H1 (cell line): ENCODE results near the gene PLCB2. TPM values are rescaled to one million over a fixed set of nuclear protein-coding genes. Genes with fewer than 3 reads are reported as not detected.

Source experiments
- CTCF ChIA-PET: fragments of 300-600 bp; sonication (Branson Sonifier 250); formaldehyde crosslinking; loops from one replicate; lab custom pipeline; 2021; ENCODE audit not compliant: partially characterized antibody; lab: Charles Lee
- POLR2A ChIA-PET: fragments of 300-600 bp; sonication (Branson Sonifier 250); formaldehyde crosslinking; loops from one replicate; lab custom pipeline; 2021; ENCODE audit warnings: inconsistent platforms; ENCODE audit not compliant: partially characterized antibody; lab: Charles Lee
- DNase-seq, 2 experiments: peaks; one replicate each; pipeline versions ENCODE4 v3.0.0 to v3.0.0-alpha.2; 2010 to 2022; ENCODE audit warnings: low spot score in 2 of 2, low read depth in 1 of 2, mixed read lengths in 1 of 2
- FAIRE-seq: peaks from 2 replicates; lab custom pipeline; 2011; peaks lifted over from hg19 to GRCh38; lab: Jason Lieb, UNC
- H2AFZ ChIP-seq: 2 replicates; pipeline ENCODE4 v1.8.1; 2012; ENCODE audit warnings: low read length, inconsistent platforms
- H2AK5ac ChIP-seq: 2 replicates; pipeline ENCODE4 v1.6.1; 2013; ENCODE audit warnings: low read depth, low read length
- H2BK120ac ChIP-seq: replicated peaks from 2 replicates; pipeline ENCODE3; 2013; ENCODE audit warnings: low read depth, low read length, inconsistent platforms
- H2BK12ac ChIP-seq: 2 replicates; pipeline ENCODE4 v1.6.1; 2013; ENCODE audit warnings: low read depth, low read length
- H2BK15ac ChIP-seq: 2 replicates; pipeline ENCODE4 v1.6.1; 2013; ENCODE audit warnings: low read length
- H2BK20ac ChIP-seq: 2 replicates; pipeline ENCODE4 v1.6.1; 2013; ENCODE audit warnings: low read length
- H2BK5ac ChIP-seq: 2 replicates; pipeline ENCODE4 v1.6.1; 2013; ENCODE audit warnings: low read depth, low read length
- H3K14ac ChIP-seq: 2 replicates; pipeline ENCODE4 v1.6.1; 2013; ENCODE audit warnings: inconsistent platforms; ENCODE audit not compliant: insufficient read length
- H3K18ac ChIP-seq: 2 replicates; pipeline ENCODE4 v1.6.1; 2013; ENCODE audit warnings: low read length; ENCODE audit errors: extremely low read depth
- H3K23ac ChIP-seq: 2 replicates; pipeline ENCODE4 v1.6.1; 2013; ENCODE audit warnings: inconsistent platforms; ENCODE audit not compliant: insufficient read length
- H3K23me2 ChIP-seq: 2 replicates; pipeline ENCODE4 v1.6.1; 2013; ENCODE audit warnings: low read depth, low read length
- H3K27ac ChIP-seq: 2 replicates; pipeline ENCODE4 v1.6.1; 2011; ENCODE audit warnings: low read depth, low read length, inconsistent platforms
- H3K27me3 ChIP-seq, 4 experiments: replicated peaks in 1 of 4; 1 replicate in 1 of 4; 2 replicates in 3 of 4; pipeline versions ENCODE4 v1.6.1 to v1.8.1; 2011 to 2013; ENCODE audit warnings: low read length in 3 of 4, mild to moderate bottlenecking in 3 of 4, inconsistent platforms in 2 of 4, mixed read lengths in 2 of 4, moderate library complexity in 1 of 4; ENCODE audit not compliant: control insufficient read depth in 3 of 4, insufficient read depth in 3 of 4; ENCODE audit errors: extremely low read depth in 1 of 4
- H3K36me3 ChIP-seq, 4 experiments: 2 replicates each; pipeline versions ENCODE4 v1.6.1 to v1.8.1; 2011 to 2013; ENCODE audit warnings: mild to moderate bottlenecking in 4 of 4, low read length in 3 of 4, moderate library complexity in 2 of 4, control low read depth in 1 of 4, inconsistent platforms in 1 of 4; ENCODE audit not compliant: insufficient read depth in 4 of 4, control insufficient read depth in 2 of 4
- H3K4ac ChIP-seq: replicated peaks from 2 replicates; pipeline ENCODE3; 2013; ENCODE audit warnings: low read length, low read depth, mixed read lengths, inconsistent platforms; ENCODE audit not compliant: insufficient read length
- H3K4me1 ChIP-seq, 4 experiments: replicated peaks in 1 of 4; 1 replicate in 1 of 4; 2 replicates in 3 of 4; pipeline versions ENCODE4 v1.6.1 to v1.8.1; 2011 to 2013; ENCODE audit warnings: low read length in 3 of 4, inconsistent platforms in 2 of 4, mixed read lengths in 1 of 4; ENCODE audit not compliant: insufficient read depth in 4 of 4, control insufficient read depth in 3 of 4
- H3K4me2 ChIP-seq, 2 experiments: 2 replicates each; pipeline versions ENCODE4 v1.6.1 to v1.8.1; 2011 to 2013; ENCODE audit warnings: low read depth in 2 of 2, low read length in 2 of 2, control low read depth in 1 of 2, inconsistent platforms in 1 of 2, mild to moderate bottlenecking in 1 of 2; ENCODE audit not compliant: insufficient read depth in 1 of 2
- H3K4me3 ChIP-seq, 4 experiments: fragments of 200-600, 300-600 bp in 1 of 4; sonication (generic), shearing (Covaris generic), sonication (Bioruptor Twin) in 1 of 4; 2 replicates each; pipeline versions ENCODE4 v1.5.1 to v1.8.1; 2011 to 2016; ENCODE audit warnings: low read length in 4 of 4, low read depth in 3 of 4, control low read depth in 2 of 4, inconsistent platforms in 2 of 4, mild to moderate bottlenecking in 2 of 4, mixed read lengths in 1 of 4, moderate library complexity in 1 of 4; ENCODE audit not compliant: insufficient read depth in 2 of 4; ENCODE audit errors: extremely low read depth in 1 of 4
- H3K56ac ChIP-seq: replicated peaks from 2 replicates; pipeline ENCODE3; 2013; ENCODE audit warnings: low read depth, mild to moderate bottlenecking, mixed read lengths, low read length, inconsistent platforms; ENCODE audit not compliant: insufficient read length
- H3K79me1 ChIP-seq: 2 replicates; pipeline ENCODE4 v1.6.1; 2013; ENCODE audit warnings: low read depth, low read length, control low read depth
- H3K79me2 ChIP-seq, 2 experiments: 2 replicates each; pipeline versions ENCODE4 v1.6.1 to v1.8.1; 2012 to 2013; ENCODE audit warnings: low read length in 2 of 2, mild to moderate bottlenecking in 2 of 2, inconsistent platforms in 1 of 2; ENCODE audit not compliant: insufficient read depth in 2 of 2, control insufficient read depth in 1 of 2
- H3K9ac ChIP-seq, 4 experiments: replicated peaks in 1 of 4; 1 replicate in 1 of 4; 2 replicates in 3 of 4; pipeline versions ENCODE4 v1.6.1 to v1.8.1; 2011 to 2013; ENCODE audit warnings: low read depth in 3 of 4, low read length in 3 of 4, control low read depth in 2 of 4, mild to moderate bottlenecking in 2 of 4, moderate library complexity in 2 of 4, inconsistent platforms in 1 of 4; ENCODE audit errors: extremely low read depth in 1 of 4
- H3K9me3 ChIP-seq, 2 experiments: 2 replicates each; pipeline versions ENCODE4 v1.6.1 to v1.8.1; 2012 to 2013; ENCODE audit warnings: mild to moderate bottlenecking in 2 of 2, moderate library complexity in 2 of 2, control low read depth in 1 of 2, inconsistent platforms in 1 of 2, low read depth in 1 of 2, low read length in 1 of 2, mixed read lengths in 1 of 2; ENCODE audit not compliant: insufficient read depth in 2 of 2
- H4K20me1 ChIP-seq, 2 experiments: replicated peaks in 1 of 2; 2 replicates each; pipeline versions ENCODE3 to v1.8.1; 2011 to 2013; ENCODE audit warnings: inconsistent platforms in 2 of 2, low read length in 2 of 2, mild to moderate bottlenecking in 1 of 2; ENCODE audit not compliant: insufficient read depth in 2 of 2, control insufficient read depth in 1 of 2
- H4K5ac ChIP-seq: 2 replicates; pipeline ENCODE4 v1.6.1; 2013; ENCODE audit warnings: low read length, low read depth, mixed read lengths, inconsistent platforms; ENCODE audit not compliant: insufficient read length
- H4K8ac ChIP-seq: 2 replicates; pipeline ENCODE4 v1.8.0; 2013; ENCODE audit warnings: mild to moderate bottlenecking, moderate library complexity, low read length, inconsistent platforms; ENCODE audit not compliant: insufficient read depth; ENCODE audit errors: extremely low read depth
- H4K91ac ChIP-seq: replicated peaks from 2 replicates; pipeline ENCODE3; 2013; ENCODE audit warnings: low read length, mixed read lengths, inconsistent platforms; ENCODE audit not compliant: insufficient read length
- ASH2L ChIP-seq: fragments of 200-600, 300-600 bp; sonication (generic); IDR thresholded peaks from one replicate; pipeline ENCODE4 v1.7.1; 2017; ENCODE audit warnings: low read length
- KDM5A ChIP-seq: fragments of 200-600 bp; IDR thresholded peaks from 2 replicates; pipeline ENCODE4 v1.7.1; 2012; ENCODE audit warnings: mild to moderate bottlenecking, low read length, inconsistent platforms, mixed read lengths
- SP4 ChIP-seq: IDR thresholded peaks from 2 replicates; pipeline ENCODE4 v1.6.1; 2012; ENCODE audit warnings: low read length, inconsistent platforms
- SUZ12 ChIP-seq: fragments of 200-600 bp; sonication (generic); IDR thresholded peaks from 2 replicates; pipeline ENCODE4 v1.6.1; 2012; ENCODE audit warnings: mild to moderate bottlenecking, inconsistent platforms, low read length, moderate library complexity, mixed read lengths
- WGBS, 2 experiments: shearing (Covaris generic) in 1 of 2; methylation state at CpG; one replicate each; pipeline versions ENCODE4 v1.1.6 to v1.1.7; 2013 to 2015; ENCODE audit warnings: low lambda C conversion rate in 2 of 2, mixed read lengths in 2 of 2, inconsistent platforms in 1 of 2, low coverage in 1 of 2, missing lambda C conversion rate in 1 of 2; ENCODE audit not compliant: insufficient replicate concordance in 2 of 2, insufficient coverage in 1 of 2, insufficient read length in 1 of 2; ENCODE audit errors: extremely low coverage in 1 of 2, missing lambda C conversion rate in 1 of 2; 5-methylcytosine and 5-hydroxymethylcytosine counted together
- polyA plus RNA-seq, 7 experiments: library from polyadenylated mRNA; depleted of rRNA in 3 of 7; stranded (reverse) in 5 of 7; unstranded in 2 of 7; fragments of >200 nt in 5 of 7; fragments of 200-250 nt in 2 of 7; gene quantifications; 1 replicate in 5 of 7; 2 replicates in 1 of 7; 4 replicates in 1 of 7; pipeline versions ENCODE4 v1.2.1 to v1.2.3, GENCODE V29; 2011 to 2013; ENCODE audit warnings: missing spikeins in 2 of 7, mixed read lengths in 2 of 7
- total RNA-seq: library from RNA; stranded (reverse); fragmentation: NEBNext Ultra II Directional; extraction: Animal tissue kit (Norgen Biotek cat#: 25700); gene quantifications from 2 replicates; pipeline ENCODE4 v1.2.1, GENCODE V29; 2021
- TF ChIP-seq, protein P1 (sequence below): IDR thresholded peaks from 2 replicates; pipeline ENCODE4 v1.6.1; 2011; ENCODE audit warnings: low read length, improper control_type of control experiment
- TF ChIP-seq, protein P2 (sequence below), 3 experiments: IDR thresholded peaks; 1 replicate in 2 of 3; 2 replicates in 1 of 3; pipeline versions ENCODE4 v1.5.1 to v1.6.1; 2011; ENCODE audit warnings: low read length in 3 of 3, mild to moderate bottlenecking in 3 of 3, inconsistent platforms in 2 of 3, low read depth in 1 of 3, moderate library complexity in 1 of 3; ENCODE audit not compliant: insufficient read depth in 1 of 3; ENCODE audit errors: control extremely low read depth in 1 of 3
- TF ChIP-seq, protein P3 (sequence below): IDR thresholded peaks from 2 replicates; pipeline ENCODE4 v1.6.1; 2012; ENCODE audit warnings: inconsistent platforms

The PLCB2 gene
- total and polyA plus RNA-seq, 2 of the 8 experiments (the other 6 are each of a cell fraction or from before 2014, with no cell fraction given), result 7.2 to 8.4 TPM

DNA sequence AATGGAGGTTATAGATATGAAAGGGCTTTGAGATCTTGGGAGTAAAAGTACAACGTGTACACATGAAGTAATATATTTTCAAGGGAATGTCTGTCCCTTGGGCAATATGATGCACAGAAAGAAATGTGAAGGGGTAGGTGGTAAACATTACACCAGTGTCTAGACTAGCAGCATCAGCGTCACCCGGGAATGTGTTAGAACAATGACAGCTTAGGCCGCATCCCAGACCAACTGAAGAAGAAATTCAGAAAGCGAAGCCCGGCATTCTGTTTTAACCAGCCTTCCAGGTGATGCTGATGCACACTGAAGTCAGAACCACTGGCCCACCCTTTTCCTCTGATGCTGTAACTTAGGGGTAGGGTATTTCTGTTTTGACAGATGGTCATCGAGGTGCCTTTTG lies 22.1 kb upstream of the PLCB2 start:
- FAIRE-seq, result no peak

More for the DNA sequence above, 22.1 kb upstream of the PLCB2 start:
- no peak overlapping the region for H2AK5ac ChIP-seq
- peaks cover 0 to 11% (median 0%) of the 10 kb centered on the region in 4 experiments; a peak in 3 of 8 replicates for H3K36me3 ChIP-seq
- no peaks in the 10 kb centered on the region for H4K20me1 ChIP-seq
- H3K27ac ChIP-seq, result no peak overlapping the region
- no peak overlapping the region for H3K23ac ChIP-seq
- POLR2A ChIA-PET, result interaction anchor here (0.9 to 5.6 kb wide), 3 partner anchors 8 to 100 kb away, joined by 3 to 66 read pairs (median 3); partner anchors contain the start of genes CCDC9B and PLCB2
- WGBS, 2 experiments, result 95% methylated on average over 7 of the region's 7 CpGs; no CpG with 5 or more reads in 1 of the 2 experiments
- peaks cover 2% of the 10 kb centered on the region for H3K23me2 ChIP-seq
- no peak overlapping the region for H2BK5ac ChIP-seq
- no peak overlapping the region for H2BK12ac ChIP-seq
- TF ChIP-seq SP4, result no peak
- no peak for TF ChIP-seq ASH2L
- TF ChIP-seq, protein P1, sequence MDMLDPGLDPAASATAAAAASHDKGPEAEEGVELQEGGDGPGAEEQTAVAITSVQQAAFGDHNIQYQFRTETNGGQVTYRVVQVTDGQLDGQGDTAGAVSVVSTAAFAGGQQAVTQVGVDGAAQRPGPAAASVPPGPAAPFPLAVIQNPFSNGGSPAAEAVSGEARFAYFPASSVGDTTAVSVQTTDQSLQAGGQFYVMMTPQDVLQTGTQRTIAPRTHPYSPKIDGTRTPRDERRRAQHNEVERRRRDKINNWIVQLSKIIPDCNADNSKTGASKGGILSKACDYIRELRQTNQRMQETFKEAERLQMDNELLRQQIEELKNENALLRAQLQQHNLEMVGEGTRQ, result no peak
- no peak for TF ChIP-seq SUZ12
- no peak for TF ChIP-seq KDM5A
- TF ChIP-seq, protein P2, sequence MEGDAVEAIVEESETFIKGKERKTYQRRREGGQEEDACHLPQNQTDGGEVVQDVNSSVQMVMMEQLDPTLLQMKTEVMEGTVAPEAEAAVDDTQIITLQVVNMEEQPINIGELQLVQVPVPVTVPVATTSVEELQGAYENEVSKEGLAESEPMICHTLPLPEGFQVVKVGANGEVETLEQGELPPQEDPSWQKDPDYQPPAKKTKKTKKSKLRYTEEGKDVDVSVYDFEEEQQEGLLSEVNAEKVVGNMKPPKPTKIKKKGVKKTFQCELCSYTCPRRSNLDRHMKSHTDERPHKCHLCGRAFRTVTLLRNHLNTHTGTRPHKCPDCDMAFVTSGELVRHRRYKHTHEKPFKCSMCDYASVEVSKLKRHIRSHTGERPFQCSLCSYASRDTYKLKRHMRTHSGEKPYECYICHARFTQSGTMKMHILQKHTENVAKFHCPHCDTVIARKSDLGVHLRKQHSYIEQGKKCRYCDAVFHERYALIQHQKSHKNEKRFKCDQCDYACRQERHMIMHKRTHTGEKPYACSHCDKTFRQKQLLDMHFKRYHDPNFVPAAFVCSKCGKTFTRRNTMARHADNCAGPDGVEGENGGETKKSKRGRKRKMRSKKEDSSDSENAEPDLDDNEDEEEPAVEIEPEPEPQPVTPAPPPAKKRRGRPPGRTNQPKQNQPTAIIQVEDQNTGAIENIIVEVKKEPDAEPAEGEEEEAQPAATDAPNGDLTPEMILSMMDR (IDR thresholded peaks at IDR 0.05; ENCODE audit: control extremely low read depth in 1 of 3, insufficient read depth in 1 of 3, low read depth in 1 of 3, low read length in 3 of 3), result no peak
- TF ChIP-seq, protein P3, sequence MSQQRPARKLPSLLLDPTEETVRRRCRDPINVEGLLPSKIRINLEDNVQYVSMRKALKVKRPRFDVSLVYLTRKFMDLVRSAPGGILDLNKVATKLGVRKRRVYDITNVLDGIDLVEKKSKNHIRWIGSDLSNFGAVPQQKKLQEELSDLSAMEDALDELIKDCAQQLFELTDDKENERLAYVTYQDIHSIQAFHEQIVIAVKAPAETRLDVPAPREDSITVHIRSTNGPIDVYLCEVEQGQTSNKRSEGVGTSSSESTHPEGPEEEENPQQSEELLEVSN, result no peak
- peaks cover 0 to 12% of the 10 kb centered on the region in 2 experiments; a peak in 2 of 4 replicates for H3K79me2 ChIP-seq
- no peak overlapping the region for H3K4me2 ChIP-seq
- no peaks in the 10 kb centered on the region; a peak in 1 of 4 replicates for H3K9me3 ChIP-seq
- H3K4ac ChIP-seq, result no peak overlapping the region
- no peak overlapping the region for H2BK15ac ChIP-seq
- no peak overlapping the region for H4K5ac ChIP-seq
- no peaks in the 10 kb centered on the region; the same call in 1 of the 2 replicates for H3K79me1 ChIP-seq
- DNase-seq, result no peak
- no peak overlapping the region for H4K91ac ChIP-seq
- peaks cover 26 to 41% (median 29%) of the 10 kb centered on the region in 4 experiments for H3K4me1 ChIP-seq
- H3K27me3 ChIP-seq, result peaks cover 0 to 6% (median 0%) of the 10 kb centered on the region in 4 experiments; a peak in 1 of 7 replicates
- CTCF ChIA-PET, result interaction anchor here (1.0 to 21.1 kb wide), 7 partner anchors 8 to 93 kb away, joined by 3 to 295 read pairs (median 15); partner anchors contain the start of genes CCDC9B and PLCB2
- H2AFZ ChIP-seq, result no peak overlapping the region
- H4K8ac ChIP-seq, result no peak overlapping the region
- no peak overlapping the region for H3K18ac ChIP-seq
- H3K14ac ChIP-seq, result no peak overlapping the region
- H2BK20ac ChIP-seq, result no peak overlapping the region
- H3K4me3 ChIP-seq, result no peak overlapping the region
- H2BK120ac ChIP-seq, result no peak overlapping the region
- H3K9ac ChIP-seq, result no peak overlapping the region
- no peak overlapping the region for H3K56ac ChIP-seq
